Chondrocyte (in vitro differentiated cells): Measurements from ENCODE around the gene CCDC188. TPM values are rescaled to one million over a fixed set of nuclear protein-coding genes. Genes with fewer than 3 reads are reported as not detected.
A peak's percentile ranks its signal among the peaks of the same experiment; 100 is the strongest.

ENCODE experiments used
- DNase-seq: peaks from one replicate; pipeline ENCODE4 v3.0.0; 2021; ENCODE audit warnings: mixed read lengths, low spot score
- H3K27ac Mint-ChIP-seq: one replicate; pipeline ENCODE4 v1.8.0; 2021; ENCODE audit warnings: mild to moderate bottlenecking, moderate library complexity, mixed read lengths; ENCODE audit not compliant: unreplicated experiment
- H3K27me3 Mint-ChIP-seq: 2 replicates; pipeline ENCODE4 v1.8.0; 2021; ENCODE audit warnings: low read depth, mixed read lengths
- H3K36me3 Mint-ChIP-seq: 2 replicates; pipeline ENCODE4 v1.8.0; 2021; ENCODE audit warnings: low read depth, mixed read lengths
- H3K4me1 Mint-ChIP-seq: 2 replicates; pipeline ENCODE4 v1.8.0; 2021; ENCODE audit warnings: low read depth, mild to moderate bottlenecking, mixed read lengths
- H3K4me3 Mint-ChIP-seq: one replicate; pipeline ENCODE4 v1.8.0; 2021; ENCODE audit warnings: mild to moderate bottlenecking, moderate library complexity, mixed read lengths; ENCODE audit not compliant: unreplicated experiment
- H3K9me3 Mint-ChIP-seq: 2 replicates; pipeline ENCODE4 v1.8.0; 2021; ENCODE audit warnings: low read depth, mixed read lengths
- CTCF ChIP-seq: fragments of 200-600 bp; sonication (generic); IDR thresholded peaks from 2 replicates; pipeline ENCODE4 v1.5.0; 2021; ENCODE audit warnings: antibody characterized with exemption, mild to moderate bottlenecking, moderate library complexity
- total RNA-seq: library from RNA; stranded (reverse); gene quantifications from 3 replicates; pipeline ENCODE4 v1.2.1, GENCODE V29; 2021

CCDC188 gene
- total RNA-seq, 1 donor from 2014 or later, result 5.3 TPM

GRCh38 chr22:20141186-20142077 is 9.4 kb downstream of the CCDC188 start:
- DNase-seq, result no peak
- Mint-ChIP-seq H3K4me3 (no peak overlapping the region), H3K4me1 (peaks cover 35% of the 10 kb centered on the region), H3K9me3 (no peaks in the 10 kb centered on the region), H3K27ac (peak overlapping the region; percentile 77), H3K36me3 (peaks cover 1% of the 10 kb centered on the region), H3K27me3 (no peaks in the 10 kb centered on the region)
- TF ChIP-seq CTCF, result no peak

- no peak for DNase-seq
- Mint-ChIP-seq H3K27me3 (no peaks in the 10 kb centered on the region), H3K4me1 (peaks cover 38% of the 10 kb centered on the region), H3K9me3 (no peaks in the 10 kb centered on the region), H3K4me3 (no peak overlapping the region), H3K36me3 (peaks cover 1% of the 10 kb centered on the region), H3K27ac (peak overlapping the region; percentile 57)
- TF ChIP-seq CTCF, result no peak
Measured at GRCh38 chr22:20140521-20140964, 10.3 kb downstream of the CCDC188 start.

- TF ChIP-seq CTCF, result no peak
- DNase-seq, result no peak
- Mint-ChIP-seq H3K27ac (no peak overlapping the region), H3K4me1 (peaks cover 42% of the 10 kb centered on the region), H3K27me3 (no peaks in the 10 kb centered on the region), H3K9me3 (no peaks in the 10 kb centered on the region), H3K36me3 (peaks cover 1% of the 10 kb centered on the region), H3K4me3 (no peak overlapping the region)
Measured at GRCh38 chr22:20140107-20140445, 10.8 kb downstream of the CCDC188 start.

- no peaks in the 10 kb centered on the region for H3K9me3 Mint-ChIP-seq
- no peak overlapping the region for H3K27ac Mint-ChIP-seq
- H3K27me3 Mint-ChIP-seq, result no peaks in the 10 kb centered on the region
- DNase-seq, result no peak
- TF ChIP-seq CTCF, result no peak
- H3K36me3 Mint-ChIP-seq, result peaks cover 1% of the 10 kb centered on the region
- no peak overlapping the region for H3K4me3 Mint-ChIP-seq
- H3K4me1 Mint-ChIP-seq, result peaks cover 45% of the 10 kb centered on the region
Measured at GRCh38 chr22:20139391-20140106, 11.3 kb downstream of the CCDC188 start.

- peaks cover 1% of the 10 kb centered on the region for H3K36me3 Mint-ChIP-seq
- H3K9me3 Mint-ChIP-seq, result no peaks in the 10 kb centered on the region
- no peak overlapping the region for H3K27ac Mint-ChIP-seq
- H3K4me3 Mint-ChIP-seq, result no peak overlapping the region
- no peak for TF ChIP-seq CTCF
- no peak for DNase-seq
- H3K4me1 Mint-ChIP-seq, result peaks cover 51% of the 10 kb centered on the region
- no peaks in the 10 kb centered on the region for H3K27me3 Mint-ChIP-seq
Measured at GRCh38 chr22:20138868-20139267, 12.0 kb downstream of the CCDC188 start.
